T-helper 22 cell (primary cell): ENCODE data around the gene TMEM107.
A peak's percentile ranks its signal among the peaks of the same experiment; 100 is the strongest.
"Not testable (repeated sequence)": the region's sequence is repeated elsewhere in the genome, so short reads cannot be mapped to it uniquely, and the experiment has no call there.

Experiments
- DNase-seq: peaks from one replicate; pipeline ENCODE4 v3.0.0-alpha.2; 2020; ENCODE audit warnings: low read depth

Gene TMEM107

GRCh38 chr17:8189711-8190477 lies 13.7 kb upstream of the TMEM107 start, which contains the start of gene BORCS6:
Gene BORCS6, minus strand, starts transcription at chr17:8190180. Its CDS starts 40 bp downstream, at chr17:8190140.
- peak; percentile 95 for DNase-seq

- DNase-seq: no peak
Measured at GRCh38 chr17:8189041-8189710, 13.0 kb upstream of the TMEM107 start.

- no peak for DNase-seq
Measured at GRCh38 chr17:8188263-8188839, 12.2 kb upstream of the TMEM107 start.

- peak; percentile 67 for DNase-seq
Measured at GRCh38 chr17:8187517-8188262, 11.5 kb upstream of the TMEM107 start.

GRCh38 chr17:8186787-8187516 lies 10.8 kb upstream of the TMEM107 start:
- DNase-seq: peak; percentile 67

GRCh38 chr17:8186446-8186786 lies 10.2 kb upstream of the TMEM107 start:
- DNase-seq: no peak

GRCh38 chr17:8185582-8186445 lies 9.6 kb upstream of the TMEM107 start:
- DNase-seq: peak; percentile 65

- DNase-seq: no peak
Measured at GRCh38 chr17:8176998-8177731, 985 bp upstream of the TMEM107 start.

- DNase-seq: no peak
Measured at GRCh38 chr17:8175795-8176196, 384 bp downstream of the TMEM107 start.

GRCh38 chr17:8173871-8174322 lies 2.3 kb downstream of the TMEM107 start:
- DNase-seq: no peak

GRCh38 chr17:8173056-8173870 lies 2.9 kb downstream of the TMEM107 start:
- peak; percentile 68 for DNase-seq

- not testable (repeated sequence) for DNase-seq
Measured at GRCh38 chr17:8170186-8170585, 6.0 kb downstream of the TMEM107 start.

- no peak for DNase-seq
Measured at GRCh38 chr17:8167526-8167925, 8.7 kb downstream of the TMEM107 start.

GRCh38 chr17:8166731-8167130 lies 9.4 kb downstream of the TMEM107 start:
- DNase-seq: no peak

GRCh38 chr17:8164815-8165131 lies 11.4 kb downstream of the TMEM107 start:
- DNase-seq: no peak

GRCh38 chr17:8163978-8164814 lies 12.0 kb downstream of the TMEM107 start:
- DNase-seq: peak; percentile 62

GRCh38 chr17:8162997-8163977 lies 12.9 kb downstream of the TMEM107 start:
- DNase-seq: no peak
